Forelimb muscle (tissue), 1 donor: ENCODE data around the gene USP6NL. TPM values are rescaled to one million over a fixed set of nuclear protein-coding genes. Genes with fewer than 3 reads are reported as not detected.
"Not testable (repeated sequence)": the region's sequence is repeated elsewhere in the genome, so short reads cannot be mapped to it uniquely, and the experiment has no call there.

Experiments used
- DNase-seq: peaks from one replicate; pipeline ENCODE4 v3.0.0-alpha.2; 2013; ENCODE audit warnings: low read depth
- polyA plus RNA-seq: library from polyadenylated mRNA; unstranded; fragments of 120-200 nt; gene quantifications from one replicate; pipeline ENCODE4 v1.2.1, GENCODE V29; 2013; ENCODE audit not compliant: insufficient read length

USP6NL gene
- polyA plus RNA-seq, 1 donor, result 7.7 TPM

DNA sequence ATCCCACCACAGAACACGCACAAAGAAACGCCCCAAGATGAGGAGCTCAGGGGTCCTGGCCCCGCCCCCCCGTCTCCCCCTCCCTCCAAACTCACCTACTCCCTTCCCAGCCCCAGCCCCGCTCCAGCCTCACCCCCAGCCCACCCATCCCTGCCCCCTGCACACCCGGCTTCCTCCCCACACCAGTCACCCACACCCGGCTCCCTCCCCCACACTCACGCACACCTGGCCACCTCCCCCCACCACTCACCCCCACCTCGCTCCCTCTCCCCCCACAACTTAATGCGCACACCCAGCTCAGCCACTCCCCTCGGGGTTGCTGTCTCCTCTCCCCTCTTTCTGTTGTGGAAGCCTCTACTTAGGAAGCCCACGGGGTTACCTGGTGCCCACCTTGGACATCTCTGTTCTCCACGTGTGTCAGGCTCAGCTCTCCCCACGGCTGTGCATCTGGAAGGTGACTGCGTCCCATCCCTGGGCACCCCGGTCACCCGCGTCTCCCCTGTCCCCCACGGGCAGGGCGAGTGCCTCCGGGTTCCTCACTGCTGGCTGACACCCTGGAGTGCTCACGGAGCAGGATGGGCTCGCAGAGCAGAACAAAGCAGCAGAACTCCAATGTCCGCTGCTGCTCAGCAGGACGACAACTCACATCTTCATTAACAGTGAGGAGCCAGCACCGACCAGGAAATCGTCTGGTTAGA, 166.8 kb downstream of the USP6NL start:
- no peak for DNase-seq

- no peak for DNase-seq
Measured at GRCh38 chr10:11444155-11444530, 167.3 kb downstream of the USP6NL start.

DNA sequence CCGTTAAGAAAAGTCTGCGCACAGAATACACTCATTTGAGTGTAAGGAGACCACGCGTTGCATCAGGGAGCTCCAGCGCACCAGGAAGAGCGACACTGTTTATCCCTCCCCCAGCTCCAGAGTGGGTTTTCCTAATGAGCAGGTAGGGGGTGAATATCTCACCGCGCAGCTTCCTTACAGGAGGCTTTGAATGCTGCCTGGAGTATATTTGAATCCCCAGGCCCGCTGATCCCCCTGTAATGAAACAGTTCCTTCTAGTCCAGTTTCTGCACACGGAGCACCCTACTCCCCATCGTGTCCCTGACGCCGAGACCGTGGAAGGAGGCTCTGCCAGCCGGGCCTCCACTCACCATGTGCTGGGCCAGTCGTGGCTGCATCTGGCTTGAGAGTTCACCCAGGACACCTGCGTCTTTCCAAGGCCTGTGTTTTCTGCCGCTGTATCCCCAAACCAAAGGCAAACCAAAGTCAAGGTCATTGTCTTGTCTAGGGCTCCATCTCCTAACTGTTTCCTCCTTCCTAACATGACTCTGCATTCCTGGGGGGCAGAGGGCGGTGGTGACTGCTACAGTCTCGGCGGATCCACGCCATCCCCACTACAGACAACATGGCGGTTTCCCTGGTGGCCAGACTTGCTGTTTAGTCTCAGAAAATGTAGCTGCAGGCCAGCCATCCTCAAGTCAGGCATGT, 167.8 kb downstream of the USP6NL start:
- DNase-seq, result no peak

DNA sequence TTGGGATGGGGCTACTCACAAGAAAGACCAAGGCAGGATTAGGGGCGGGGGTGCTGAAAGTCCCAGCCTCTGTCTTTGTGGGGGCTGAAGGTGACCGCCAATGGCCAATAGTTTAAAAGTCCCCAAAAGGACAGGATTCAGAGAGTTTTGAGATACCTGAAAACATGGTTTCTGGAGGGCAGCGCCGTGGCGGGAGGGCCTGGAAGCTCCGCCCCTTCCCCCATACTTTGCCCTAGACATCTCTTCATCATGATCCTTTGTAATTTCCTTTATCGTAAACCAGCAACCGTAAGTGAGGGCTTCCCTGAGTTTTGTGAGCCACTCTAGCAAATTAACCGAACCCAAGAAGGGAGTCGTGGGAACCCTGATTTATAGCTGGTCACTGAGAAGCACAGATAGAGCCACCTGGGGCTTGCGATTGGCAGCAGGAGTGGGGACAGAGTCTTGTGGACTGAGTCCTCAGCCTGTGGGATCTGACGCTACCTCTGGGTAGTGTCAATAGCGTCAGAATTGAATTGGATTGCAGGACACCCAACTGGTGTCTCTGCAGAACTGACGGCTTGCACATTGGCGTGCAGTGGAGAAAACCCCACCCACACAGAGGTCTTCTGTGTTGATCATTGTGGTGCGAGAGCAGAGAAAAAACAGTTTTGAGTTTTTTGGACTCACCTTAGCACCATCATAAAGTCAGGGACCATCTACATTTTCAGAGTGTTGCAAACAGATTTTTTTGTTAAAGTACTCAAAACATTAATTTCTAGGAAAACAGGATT, 169.3 kb downstream of the USP6NL start:
- no peak for DNase-seq

DNA sequence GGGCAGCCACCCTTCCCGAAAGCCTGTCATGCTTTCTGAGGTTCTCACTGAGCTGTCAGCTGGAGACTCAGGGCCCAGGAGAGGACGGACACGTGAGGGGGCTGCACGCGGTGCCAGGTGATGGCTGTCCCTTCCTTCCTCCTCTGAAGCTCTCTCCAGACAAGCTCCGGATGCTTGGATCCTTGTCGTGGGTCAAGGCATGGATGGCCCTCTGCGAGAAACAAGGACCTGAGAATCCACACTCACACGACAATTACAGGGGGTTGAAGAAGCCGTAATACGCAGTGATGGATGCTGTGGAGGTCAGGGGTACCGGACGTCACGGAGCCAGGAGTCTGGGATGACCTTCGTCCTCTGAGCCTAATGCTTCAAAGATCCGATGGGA, 170.3 kb downstream of the USP6NL start:
- no peak for DNase-seq

DNA sequence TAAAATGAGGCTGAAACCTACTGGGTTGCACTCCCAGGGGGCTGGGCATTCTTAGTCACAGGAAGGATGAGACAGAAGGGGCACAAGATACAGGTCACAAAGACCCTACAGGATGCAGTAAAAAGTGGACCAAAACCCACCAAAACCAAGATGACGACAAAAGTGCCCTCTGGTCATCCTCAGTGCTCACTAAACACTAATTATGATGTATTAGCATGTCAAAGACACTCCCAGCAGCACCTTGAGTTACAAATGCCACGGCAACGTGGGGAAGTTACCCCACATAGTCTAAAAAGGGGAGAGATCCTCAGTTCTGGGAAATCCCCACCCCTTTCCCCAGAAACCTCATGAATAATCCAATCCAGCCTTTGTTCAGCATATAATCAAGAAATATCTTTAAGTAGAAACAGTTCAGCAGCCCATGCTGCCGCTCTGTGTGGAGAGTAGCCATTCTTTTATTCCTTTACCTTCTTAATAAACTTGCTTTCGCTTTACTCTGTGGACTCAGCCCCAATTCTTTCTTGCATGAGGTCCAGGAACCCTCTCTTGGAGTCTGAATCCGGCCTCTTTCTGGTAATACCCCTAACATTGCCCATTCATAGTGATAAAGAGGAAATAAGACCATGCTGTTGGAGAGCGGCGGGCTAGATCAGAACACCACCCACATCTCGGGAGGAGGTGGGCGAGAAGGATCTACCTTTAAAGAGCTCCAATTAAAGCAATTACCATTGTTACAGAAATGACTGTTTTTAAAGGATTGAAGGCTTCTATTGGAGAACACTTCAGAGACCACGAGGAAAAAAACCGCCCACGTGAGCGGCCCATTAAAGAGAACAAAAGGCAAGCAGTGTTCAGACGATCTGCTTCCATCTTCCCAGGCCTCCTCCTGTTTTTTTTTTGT, 170.9 kb downstream of the USP6NL start:
- DNase-seq, result no peak

- no peak for DNase-seq
Measured at GRCh38 chr10:11439523-11440053, 171.9 kb downstream of the USP6NL start.

DNA sequence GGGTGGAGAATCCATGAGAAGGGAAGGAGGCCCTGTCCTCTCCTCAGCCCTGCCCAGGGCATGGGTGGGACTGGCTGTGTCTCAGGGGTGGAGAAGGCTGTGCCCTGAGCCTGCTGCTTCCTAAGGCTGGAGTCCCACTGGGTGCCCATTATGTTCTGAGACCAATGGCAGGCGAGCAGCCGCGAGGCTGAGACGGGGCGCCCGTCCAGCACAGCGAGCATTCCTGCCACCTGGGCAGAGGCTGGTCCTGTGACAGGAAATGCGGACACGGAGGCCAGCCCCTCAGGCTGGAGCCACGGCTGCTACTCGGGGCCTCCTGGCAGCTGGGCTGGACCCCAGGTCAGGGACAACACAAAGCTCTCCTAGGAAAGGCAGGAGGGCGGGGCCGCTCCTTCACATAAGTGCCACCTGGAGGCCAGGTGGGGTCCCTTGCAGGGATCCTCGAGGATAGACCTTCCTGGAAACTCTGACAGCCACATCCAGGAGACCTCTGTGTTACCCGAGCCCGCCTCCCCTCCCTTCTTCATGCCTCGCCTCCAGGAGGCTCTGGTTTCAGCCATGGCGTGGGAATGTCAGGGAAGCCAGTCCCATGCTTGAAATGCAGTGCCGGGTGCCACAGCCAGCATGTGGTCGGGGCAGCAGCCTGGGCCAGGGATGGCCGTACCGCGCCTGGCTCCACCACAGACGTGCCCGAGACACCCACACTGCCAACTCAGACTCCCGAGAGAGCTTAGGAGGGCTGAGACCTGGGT, 173.9 kb downstream of the USP6NL start:
- DNase-seq, result no peak

DNA sequence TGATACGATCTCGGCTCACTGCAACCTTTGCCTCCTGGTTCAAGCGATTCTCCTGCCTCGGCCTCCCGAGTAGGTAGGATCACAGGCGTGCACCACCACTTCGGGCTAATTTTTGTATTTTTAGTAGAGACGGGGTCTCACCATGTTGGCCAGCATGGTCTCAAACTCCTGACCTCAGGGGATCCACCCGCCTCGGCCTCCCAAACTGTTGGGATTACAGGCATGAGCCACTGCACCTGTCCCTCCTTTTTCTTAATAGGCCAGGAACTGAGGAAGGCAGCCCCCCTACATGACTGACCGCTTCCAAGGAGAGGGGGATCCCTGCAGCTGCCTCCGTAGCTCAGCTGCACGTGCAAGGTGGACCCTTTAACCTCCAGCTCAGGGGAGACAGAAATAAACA, 175.0 kb downstream of the USP6NL start:
- DNase-seq, result not testable (repeated sequence)

GRCh38 chr10:11435581-11435981, 175.9 kb downstream of the USP6NL start:
- DNase-seq, result no peak

GRCh38 chr10:11434324-11434723, 177.1 kb downstream of the USP6NL start:
- DNase-seq, result no peak

GRCh38 chr10:11433657-11434056, 177.8 kb downstream of the USP6NL start:
- no peak for DNase-seq

DNA sequence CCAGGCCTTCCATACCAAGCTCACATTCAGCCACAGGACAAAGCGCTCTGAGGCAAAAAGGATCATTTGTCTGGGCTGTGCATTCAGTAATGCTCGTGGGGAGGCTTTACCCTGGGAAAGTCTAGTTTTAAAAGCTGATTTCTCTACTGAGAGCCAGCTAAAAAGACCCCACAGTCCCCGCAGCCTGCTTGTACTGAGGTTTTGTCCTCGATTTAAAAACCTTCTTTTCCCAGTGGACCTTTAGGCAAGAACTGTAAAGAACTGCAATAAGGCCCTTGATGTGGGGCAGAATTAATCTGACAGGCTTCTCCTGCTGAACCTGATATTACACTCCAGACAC, 180.3 kb downstream of the USP6NL start:
- no peak for DNase-seq

- DNase-seq, result no peak
Measured at GRCh38 chr10:11430421-11431215, 180.8 kb downstream of the USP6NL start.

GRCh38 chr10:11429439-11430052, 181.9 kb downstream of the USP6NL start:
- DNase-seq, result no peak

- no peak for DNase-seq
Measured at GRCh38 chr10:11425676-11426075, 185.8 kb downstream of the USP6NL start.

DNA sequence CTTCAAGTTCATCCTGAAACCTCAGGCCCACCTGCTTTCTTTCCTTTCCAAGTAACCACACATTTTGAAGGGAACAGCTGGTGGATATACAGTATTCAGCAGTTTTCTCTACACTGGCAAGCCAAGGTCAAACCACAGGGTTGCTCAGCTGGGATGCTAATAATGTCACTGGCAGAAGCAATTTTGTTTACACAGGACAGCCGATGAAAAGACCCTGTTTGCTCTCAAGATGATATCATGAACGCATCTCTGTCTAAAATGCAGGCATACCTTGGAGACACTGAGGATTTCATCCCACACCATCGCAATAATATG, 186.2 kb downstream of the USP6NL start:
- DNase-seq, result no peak

DNA sequence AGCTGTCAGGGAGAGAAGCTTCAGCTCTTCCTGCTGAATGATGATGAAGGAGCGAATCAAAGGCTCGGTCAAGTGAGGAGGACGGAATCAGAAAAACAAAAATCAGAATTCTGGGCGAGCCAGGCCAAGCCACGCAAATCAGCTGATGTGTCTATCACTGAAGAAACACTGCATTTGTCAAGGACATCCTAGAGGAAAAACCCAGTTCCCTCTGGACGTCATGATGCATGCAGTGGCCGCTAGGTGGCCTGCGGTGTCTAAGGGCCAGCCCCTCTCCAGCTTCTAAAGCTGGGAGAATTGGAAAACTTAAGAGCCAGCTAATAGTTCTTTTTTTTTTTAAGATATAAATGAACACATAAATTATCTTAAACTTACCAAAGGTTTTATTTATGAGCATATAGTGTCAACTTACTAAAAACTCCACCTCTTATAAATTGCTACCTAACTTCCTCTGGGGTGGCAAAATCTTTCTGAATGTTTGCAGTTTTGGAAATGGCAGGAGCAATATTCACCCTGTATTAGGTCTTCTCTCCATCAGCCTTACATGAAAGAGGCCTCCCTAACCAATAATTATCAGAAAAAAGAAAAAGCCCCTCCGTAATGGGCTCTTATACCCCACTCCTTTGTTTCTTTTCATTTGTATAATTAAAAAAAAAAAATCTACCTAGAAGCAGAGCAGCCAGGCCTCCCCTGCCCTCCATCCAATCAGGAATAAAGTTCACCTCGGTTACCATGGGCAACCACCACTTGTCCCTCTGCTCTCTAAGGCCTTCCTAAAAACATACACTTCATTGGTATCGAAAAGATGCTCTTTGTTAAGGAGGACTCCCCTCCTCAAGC, 186.8 kb downstream of the USP6NL start:
- no peak for DNase-seq

GRCh38 chr10:11416974-11417373, 194.5 kb downstream of the USP6NL start:
- no peak for DNase-seq
